GM21526 (cell line): ENCODE measurements around the gene C2orf68.
"Not testable (repeated sequence)": the region's sequence is repeated elsewhere in the genome, so short reads cannot be mapped to it uniquely, and the experiment has no call there.

Source experiments
- ATAC-seq: cut with Tn5 transposase; IDR thresholded peaks from one replicate; pipeline ENCODE4 v1.9.1; 2021; ENCODE audit warnings: moderate library complexity; ENCODE audit not compliant: unreplicated experiment, low FRiP score

Gene C2orf68

DNA sequence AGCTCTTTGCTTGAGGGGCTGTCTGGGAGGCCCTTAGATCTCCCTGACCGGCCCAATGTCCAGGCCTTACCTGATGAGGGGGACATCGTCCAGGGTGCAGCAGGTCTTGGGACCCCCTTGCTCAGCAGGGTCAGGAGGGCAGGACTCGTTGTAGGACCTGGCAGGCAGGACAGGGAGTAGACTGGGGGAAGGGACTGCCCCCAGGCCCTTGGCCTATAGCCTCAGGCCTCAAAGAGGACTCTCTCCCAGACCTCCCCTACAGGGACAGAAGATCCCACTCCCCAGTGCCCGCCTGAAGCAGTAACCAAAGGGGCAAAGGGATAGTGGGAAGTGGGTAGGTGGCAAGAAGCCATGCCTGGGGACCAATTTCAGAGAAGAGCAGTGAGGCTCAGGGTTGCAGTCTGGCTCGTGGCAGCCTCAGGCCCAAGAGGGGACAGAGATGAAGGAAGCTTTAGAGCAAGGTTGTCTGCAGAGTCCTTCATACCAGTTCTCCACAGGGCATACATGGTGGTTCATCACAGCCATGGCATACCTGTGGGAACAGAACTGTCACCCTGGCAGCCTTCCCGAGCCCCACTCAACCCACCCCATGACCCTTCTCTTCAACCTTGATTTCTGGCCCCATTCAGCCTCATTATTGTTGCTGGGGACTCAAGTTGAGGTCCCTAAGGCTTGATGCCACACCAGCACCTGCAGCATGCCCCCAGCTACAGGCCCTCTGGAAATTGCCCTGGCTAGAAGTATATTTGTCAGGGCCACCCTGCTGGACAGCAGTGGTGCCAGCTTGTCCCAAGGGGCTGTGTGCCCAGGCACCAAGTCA, 10.7 kb downstream of the C2orf68 start:
- ATAC-seq: no peak

GRCh38 chr2:85600235-85600575, 11.7 kb downstream of the C2orf68 start:
- no peak for ATAC-seq

GRCh38 chr2:85599468-85600234, 12.2 kb downstream of the C2orf68 start:
- no peak for ATAC-seq

GRCh38 chr2:85598594-85599340, 13.1 kb downstream of the C2orf68 start:
- ATAC-seq: no peak

DNA sequence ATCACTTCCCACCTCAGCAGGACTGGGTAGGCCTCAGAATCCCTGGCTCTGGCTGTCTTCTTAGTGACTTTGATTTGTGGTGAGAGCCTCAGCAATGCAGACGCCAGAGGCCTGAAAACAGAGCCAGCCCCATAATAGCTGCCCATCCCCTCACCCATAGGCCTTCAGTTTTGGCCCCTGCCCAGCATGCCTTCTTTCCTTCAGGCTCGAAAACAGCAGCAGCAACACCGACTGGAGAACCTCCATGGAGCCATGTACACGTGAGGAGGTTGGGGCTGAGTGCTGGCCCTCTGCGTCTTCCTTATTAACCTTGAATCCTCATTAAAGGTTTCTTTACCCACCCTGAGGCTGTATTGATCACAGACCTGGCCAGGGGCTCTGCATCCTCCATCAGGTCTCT, 14.6 kb downstream of the C2orf68 start:
- ATAC-seq: no peak

GRCh38 chr2:85596486-85597143, 15.3 kb downstream of the C2orf68 start:
- ATAC-seq: no peak

GRCh38 chr2:85596026-85596333, 15.9 kb downstream of the C2orf68 start:
- ATAC-seq: no peak

DNA sequence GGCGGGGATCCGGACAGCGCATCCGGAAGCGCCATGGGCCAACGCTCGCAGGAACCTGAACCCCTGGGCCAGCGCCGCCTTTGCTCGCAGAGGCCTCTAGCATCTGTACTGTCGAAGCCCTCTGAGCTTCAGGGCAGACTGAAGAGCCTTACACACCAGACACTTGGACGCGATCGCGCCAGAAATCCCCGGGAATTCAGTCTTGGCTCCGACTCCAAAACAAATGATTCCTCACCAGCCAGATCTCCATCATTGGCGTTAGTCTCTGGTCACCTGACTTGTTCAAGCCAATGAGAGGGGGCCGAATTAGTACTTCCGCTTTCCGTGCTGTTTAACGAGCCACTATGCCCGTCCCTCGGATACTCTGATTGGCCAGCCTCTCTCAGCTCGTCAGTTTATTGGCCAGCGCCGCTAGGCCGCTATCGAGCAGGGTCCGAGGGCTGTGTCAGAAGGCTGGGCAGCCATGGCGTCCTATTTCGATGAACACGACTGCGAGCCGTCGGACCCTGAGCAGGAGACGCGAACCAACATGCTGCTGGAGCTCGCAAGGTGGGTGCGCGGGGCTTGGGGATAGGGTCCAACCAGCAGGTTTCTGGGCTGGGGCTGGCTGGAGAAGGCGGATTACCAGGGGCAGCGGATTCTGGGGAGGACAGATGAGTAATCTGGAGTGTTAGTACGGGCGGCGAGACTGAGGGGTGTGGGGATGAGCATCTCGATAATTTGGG, 16.4 kb downstream of the C2orf68 start, which contains the start of gene RNF181:
Gene RNF181, plus strand, starts transcription at position 445 of the 725 bp plus-strand sequence. Its CDS starts 19 bp downstream, at position 464.
- peak; percentile 96 for ATAC-seq

GRCh38 chr2:85594715-85595300, 17.1 kb downstream of the C2orf68 start:
- ATAC-seq: no peak

DNA sequence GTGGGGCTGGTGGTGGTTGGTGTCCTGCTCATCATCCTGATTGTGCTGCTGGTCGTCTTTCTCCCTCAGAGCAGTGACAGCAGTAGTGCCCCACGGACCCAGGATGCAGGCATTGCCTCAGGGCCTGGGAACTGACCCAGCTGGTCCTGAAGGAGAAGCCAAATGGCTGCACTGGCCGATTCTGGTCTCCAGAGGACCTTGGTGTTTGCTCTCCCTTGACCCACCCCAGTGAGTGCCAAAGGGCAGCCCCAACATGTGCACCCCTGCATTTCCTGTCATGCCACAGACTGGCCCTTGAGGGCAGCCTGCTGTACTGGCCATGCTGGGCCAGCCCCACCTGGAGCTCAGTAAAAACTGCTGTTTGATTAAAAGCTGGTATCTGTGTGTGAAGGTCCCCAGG, 18.8 kb downstream of the C2orf68 start:
- ATAC-seq: no peak

DNA sequence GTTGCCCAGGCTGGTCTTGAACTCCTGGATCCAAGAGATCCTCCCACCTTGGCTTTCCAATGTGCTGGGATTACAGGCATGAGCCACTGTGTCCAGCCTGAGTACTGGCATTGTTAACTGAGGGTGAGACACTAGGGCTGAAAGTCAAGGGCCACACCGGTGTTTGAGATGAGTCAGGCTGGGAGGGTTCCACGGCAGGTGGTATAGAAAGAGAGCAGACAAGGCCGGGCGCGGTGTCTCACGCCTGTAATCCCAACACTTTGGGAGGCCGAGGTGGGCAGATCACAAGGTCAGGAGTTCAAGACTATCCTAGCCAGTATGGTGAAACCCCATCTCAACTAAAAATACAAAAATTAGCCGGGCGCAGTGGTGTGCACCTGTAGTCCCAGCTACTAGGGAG, 19.6 kb downstream of the C2orf68 start:
- not testable (repeated sequence) for ATAC-seq

GRCh38 chr2:85591563-85591962, 20.3 kb downstream of the C2orf68 start:
- no peak for ATAC-seq

DNA sequence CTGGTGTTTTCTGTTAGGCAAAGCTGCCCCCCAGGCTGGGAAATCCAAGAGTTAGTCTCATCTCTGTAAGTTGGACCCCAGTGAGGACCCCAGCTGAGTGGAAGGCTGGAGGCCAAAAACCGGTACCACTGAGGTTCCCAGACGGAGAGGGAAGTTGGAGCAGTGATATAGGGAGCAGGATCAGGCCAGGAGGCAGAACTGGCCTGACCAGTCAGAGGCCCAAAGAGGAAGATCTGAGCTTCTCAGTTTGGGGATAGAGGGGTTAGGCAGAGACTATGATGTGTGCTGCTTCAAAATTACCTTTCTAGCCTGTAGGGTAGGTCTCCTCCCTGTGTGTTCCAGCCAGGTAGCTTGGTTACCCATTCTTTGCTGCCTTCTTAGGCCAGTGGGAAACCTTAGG, 20.9 kb downstream of the C2orf68 start:
- no peak for ATAC-seq

- ATAC-seq: no peak
Measured at GRCh38 chr2:85589982-85590791, 21.7 kb downstream of the C2orf68 start.

DNA sequence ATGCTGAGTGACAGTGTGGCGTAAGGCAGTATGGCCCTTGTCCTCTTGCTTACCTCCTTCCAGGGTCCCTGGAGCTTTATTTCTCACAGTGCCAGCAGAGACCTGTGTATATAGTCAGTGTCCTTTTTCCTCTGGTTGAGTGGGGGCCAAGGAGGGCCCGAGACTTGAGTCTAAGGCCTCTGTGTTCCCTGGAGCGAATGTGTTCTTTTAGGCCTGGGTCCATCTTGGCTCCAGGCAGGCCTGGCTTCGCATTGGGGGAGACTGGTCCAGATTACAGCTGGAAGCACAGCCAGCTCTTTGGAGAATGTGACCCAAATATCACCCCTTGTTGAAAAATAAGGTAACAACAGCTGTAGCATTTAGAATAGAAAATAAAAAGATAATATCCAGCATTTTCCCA, 22.7 kb downstream of the C2orf68 start:
- no peak for ATAC-seq

GRCh38 chr2:85588645-85589044, 23.2 kb downstream of the C2orf68 start:
- no peak for ATAC-seq

- ATAC-seq: no peak
Measured at GRCh38 chr2:85588236-85588635, 23.6 kb downstream of the C2orf68 start.

- no peak for ATAC-seq
Measured at GRCh38 chr2:85585781-85586105, 26.1 kb downstream of the C2orf68 start.
